ENCODE measurements around the gene UBE2E2.

UBE2E2 gene

DNA sequence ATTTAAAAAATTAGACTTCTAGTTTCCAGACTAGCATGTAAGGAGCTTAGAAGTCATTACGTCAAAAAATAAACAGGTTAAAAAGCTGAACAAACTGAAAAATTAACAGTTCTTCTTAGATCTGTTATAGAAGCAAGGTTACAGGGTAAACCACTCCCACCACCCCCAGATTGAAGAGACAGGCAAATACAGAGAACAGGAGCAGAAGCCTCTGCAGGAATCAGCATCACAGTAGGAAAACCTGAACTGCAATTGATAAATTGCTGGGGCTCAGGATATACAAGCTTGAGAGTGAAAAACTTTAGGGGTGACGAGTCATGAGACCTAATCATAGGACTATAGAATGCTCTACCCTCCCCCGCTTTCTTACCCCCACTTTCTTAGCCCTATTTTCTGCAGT is 222.3 kb downstream of the UBE2E2 start:
- DNase-seq (ENCODE audit: extremely low read depth, insufficient read length) = no peak
- H3K27me3 ChIP-seq (replicated peaks; ENCODE audit: control insufficient read depth, insufficient read depth, low read length) = no peaks in the 10 kb centered on the region
- no peaks in the 10 kb centered on the region for H3K36me3 ChIP-seq (ENCODE audit: control insufficient read depth, insufficient read depth, low read length)
- H3K4me3 ChIP-seq (replicated peaks; ENCODE audit: low read depth, low read length) = no peak overlapping the region
- TF ChIP-seq, protein P1, sequence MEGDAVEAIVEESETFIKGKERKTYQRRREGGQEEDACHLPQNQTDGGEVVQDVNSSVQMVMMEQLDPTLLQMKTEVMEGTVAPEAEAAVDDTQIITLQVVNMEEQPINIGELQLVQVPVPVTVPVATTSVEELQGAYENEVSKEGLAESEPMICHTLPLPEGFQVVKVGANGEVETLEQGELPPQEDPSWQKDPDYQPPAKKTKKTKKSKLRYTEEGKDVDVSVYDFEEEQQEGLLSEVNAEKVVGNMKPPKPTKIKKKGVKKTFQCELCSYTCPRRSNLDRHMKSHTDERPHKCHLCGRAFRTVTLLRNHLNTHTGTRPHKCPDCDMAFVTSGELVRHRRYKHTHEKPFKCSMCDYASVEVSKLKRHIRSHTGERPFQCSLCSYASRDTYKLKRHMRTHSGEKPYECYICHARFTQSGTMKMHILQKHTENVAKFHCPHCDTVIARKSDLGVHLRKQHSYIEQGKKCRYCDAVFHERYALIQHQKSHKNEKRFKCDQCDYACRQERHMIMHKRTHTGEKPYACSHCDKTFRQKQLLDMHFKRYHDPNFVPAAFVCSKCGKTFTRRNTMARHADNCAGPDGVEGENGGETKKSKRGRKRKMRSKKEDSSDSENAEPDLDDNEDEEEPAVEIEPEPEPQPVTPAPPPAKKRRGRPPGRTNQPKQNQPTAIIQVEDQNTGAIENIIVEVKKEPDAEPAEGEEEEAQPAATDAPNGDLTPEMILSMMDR (IDR thresholded peaks at IDR 0.05; ENCODE audit: insufficient read depth, low read length, poor library complexity, severe bottlenecking) = no peak

DNA sequence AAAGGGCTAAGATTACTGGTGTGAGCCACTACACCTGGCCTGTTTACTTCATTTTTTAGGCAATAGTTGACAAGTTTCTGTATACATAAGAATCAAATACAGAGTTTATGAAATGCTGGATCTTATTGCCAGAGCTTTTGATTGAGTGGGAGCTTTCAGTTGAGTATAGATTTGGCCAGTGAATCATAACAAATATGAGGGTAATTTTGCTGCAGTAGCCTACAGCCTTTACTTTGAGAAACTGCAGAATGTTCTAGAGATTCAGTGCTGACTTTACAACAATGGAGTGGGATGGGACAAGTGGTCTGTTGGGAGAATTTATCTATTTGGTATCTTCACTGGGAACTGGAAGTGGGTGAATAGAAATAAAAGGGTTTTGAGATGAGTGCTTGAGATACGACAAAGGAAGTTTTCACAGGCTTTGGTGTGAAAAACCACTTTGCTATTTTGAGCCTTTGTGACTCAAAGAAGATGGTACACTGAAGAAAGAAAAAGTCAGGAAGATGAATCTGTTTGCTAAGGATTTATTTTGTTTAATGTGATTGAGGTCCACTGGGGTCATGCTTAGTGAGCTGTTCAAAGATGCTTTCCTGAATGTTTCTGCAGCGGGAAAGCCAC is 227.8 kb downstream of the UBE2E2 start:
- no peak for DNase-seq (ENCODE audit: extremely low read depth, insufficient read length)
- TF ChIP-seq, protein P1 (IDR thresholded peaks at IDR 0.05; ENCODE audit: insufficient read depth, low read length, poor library complexity, severe bottlenecking) = no peak
- Histone ChIP-seq H3K27me3 (replicated peaks; ENCODE audit: control insufficient read depth, insufficient read depth, low read length) (no peaks in the 10 kb centered on the region), H3K36me3 (ENCODE audit: control insufficient read depth, insufficient read depth, low read length) (no peaks in the 10 kb centered on the region), H3K4me3 (replicated peaks; ENCODE audit: low read depth, low read length) (no peak overlapping the region)

DNA sequence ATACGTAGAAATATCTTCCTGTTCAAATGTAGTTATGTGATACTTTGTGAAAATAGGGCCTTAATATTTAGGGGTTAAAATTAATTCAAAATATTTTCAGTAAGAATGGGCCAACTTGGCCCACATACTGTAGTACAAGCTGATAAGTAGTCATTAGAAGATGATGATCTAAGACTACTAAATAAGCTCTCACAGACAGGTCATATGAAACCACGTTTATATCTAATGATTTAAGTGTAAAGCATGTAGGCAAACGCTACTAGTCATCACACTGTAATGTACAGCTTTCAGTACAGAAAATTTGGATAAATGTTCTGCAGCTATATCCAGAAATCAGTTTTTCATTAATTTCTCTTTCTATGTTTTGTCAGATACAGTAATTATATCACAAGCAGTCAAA is 228.6 kb downstream of the UBE2E2 start:
- no peak for DNase-seq (ENCODE audit: extremely low read depth, insufficient read length)
- H3K27me3 ChIP-seq (replicated peaks; ENCODE audit: control insufficient read depth, insufficient read depth, low read length) = no peaks in the 10 kb centered on the region
- no peak overlapping the region for H3K4me3 ChIP-seq (replicated peaks; ENCODE audit: low read depth, low read length)
- no peaks in the 10 kb centered on the region for H3K36me3 ChIP-seq (ENCODE audit: control insufficient read depth, insufficient read depth, low read length)
- TF ChIP-seq, protein P1 (IDR thresholded peaks at IDR 0.05; ENCODE audit: insufficient read depth, low read length, poor library complexity, severe bottlenecking) = no peak

DNA sequence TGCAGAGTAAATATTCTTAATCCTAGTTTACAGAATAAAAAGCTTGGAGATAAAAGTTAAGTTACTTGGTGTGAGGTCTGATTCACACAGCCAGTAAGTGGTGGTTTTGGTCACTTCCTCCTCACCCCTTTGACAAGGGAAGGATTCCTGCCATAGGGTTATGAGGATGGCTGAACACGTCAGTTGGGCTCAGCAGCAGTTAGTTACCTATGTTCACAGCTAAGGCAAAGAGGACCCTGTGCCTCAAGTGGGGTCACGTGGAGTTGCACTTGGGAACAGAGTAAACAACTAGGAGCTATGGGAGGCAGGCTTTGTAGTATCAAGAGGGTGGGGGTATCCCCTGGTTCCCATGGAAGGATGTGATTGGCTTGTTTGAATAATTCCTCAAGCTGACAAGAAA is 232.2 kb downstream of the UBE2E2 start:
- H3K27me3 ChIP-seq (replicated peaks; ENCODE audit: control insufficient read depth, insufficient read depth, low read length) = no peaks in the 10 kb centered on the region
- TF ChIP-seq, protein P1 (IDR thresholded peaks at IDR 0.05; ENCODE audit: insufficient read depth, low read length, poor library complexity, severe bottlenecking) = no peak
- H3K36me3 ChIP-seq (ENCODE audit: control insufficient read depth, insufficient read depth, low read length) = no peaks in the 10 kb centered on the region
- DNase-seq (ENCODE audit: extremely low read depth, insufficient read length) = no peak
- H3K4me3 ChIP-seq (replicated peaks; ENCODE audit: low read depth, low read length) = no peak overlapping the region

DNA sequence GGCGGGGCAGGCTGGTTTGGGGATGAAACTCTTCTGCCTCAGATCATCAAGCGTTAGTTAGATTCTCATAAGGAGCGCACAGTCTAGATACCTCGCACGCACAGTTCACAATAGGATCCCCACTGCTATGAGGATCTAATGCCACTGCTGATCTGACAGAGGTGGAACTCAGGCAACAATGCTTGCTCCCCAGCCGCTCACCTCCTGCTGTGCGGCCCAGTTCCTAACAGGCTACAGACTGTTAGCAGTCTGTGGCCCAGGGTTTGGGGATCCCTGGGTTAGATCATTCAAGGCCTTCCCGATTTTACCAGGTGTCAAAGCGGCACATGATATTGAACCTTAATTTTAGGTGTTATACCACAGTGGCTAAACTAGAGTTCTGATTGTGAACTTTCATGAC is 232.8 kb downstream of the UBE2E2 start:
- Histone ChIP-seq H3K27me3 (replicated peaks; ENCODE audit: control insufficient read depth, insufficient read depth, low read length) (no peaks in the 10 kb centered on the region), H3K36me3 (ENCODE audit: control insufficient read depth, insufficient read depth, low read length) (no peaks in the 10 kb centered on the region), H3K4me3 (replicated peaks; ENCODE audit: low read depth, low read length) (no peak overlapping the region)
- TF ChIP-seq, protein P1 (IDR thresholded peaks at IDR 0.05; ENCODE audit: insufficient read depth, low read length, poor library complexity, severe bottlenecking) = no peak
- no peak for DNase-seq (ENCODE audit: extremely low read depth, insufficient read length)

Measured in GM06990 (cell line).